ENCODE measurements around the gene FOXL1.

Gene FOXL1

GRCh38 chr16:86625821-86626220 lies 47.5 kb downstream of the FOXL1 start:
- H3K4me3 ChIP-seq (ENCODE audit: low read depth, low read length): no peak overlapping the region

GRCh38 chr16:86626284-86626683 lies 47.9 kb downstream of the FOXL1 start:
- H3K4me3 ChIP-seq (ENCODE audit: low read depth, low read length): no peak overlapping the region

GRCh38 chr16:86626966-86627365 lies 48.6 kb downstream of the FOXL1 start:
- no peak overlapping the region for H3K4me3 ChIP-seq (ENCODE audit: low read depth, low read length)

GRCh38 chr16:86628614-86629013 lies 50.3 kb downstream of the FOXL1 start:
- H3K4me3 ChIP-seq (ENCODE audit: low read depth, low read length): no peak overlapping the region

GRCh38 chr16:86630471-86630870 lies 52.1 kb downstream of the FOXL1 start:
- H3K4me3 ChIP-seq (ENCODE audit: low read depth, low read length): no peak overlapping the region

- H3K4me3 ChIP-seq (ENCODE audit: low read depth, low read length): no peak overlapping the region
Measured at GRCh38 chr16:86631444-86631843, 53.1 kb downstream of the FOXL1 start.

Data from iPS-11a (cell line).